HEK293T (cell line): ENCODE measurements around the gene SNRK.

Experiments
- ARNT ChIP-seq: fragments of 450-650 bp; IDR thresholded peaks from 2 replicates; pipeline ENCODE4 v1.6.1; 2017; ENCODE audit warnings: mild to moderate bottlenecking
- BHLHE40 ChIP-seq: fragments of 450-650 bp; IDR thresholded peaks from 2 replicates; pipeline ENCODE4 v1.6.1; 2016; ENCODE audit warnings: mild to moderate bottlenecking, moderate library complexity, borderline replicate concordance
- CTBP1 ChIP-seq: fragments of 450-650 bp; IDR thresholded peaks from 2 replicates; pipeline ENCODE4 v1.6.1; 2016; ENCODE audit warnings: borderline replicate concordance
- ELF4 ChIP-seq: fragments of 450-650 bp; IDR thresholded peaks from 2 replicates; pipeline ENCODE4 v1.6.1; 2017; ENCODE audit warnings: antibody characterized with exemption
- FOXA1 ChIP-seq: fragments of 450-650 bp; IDR thresholded peaks from 2 replicates; pipeline ENCODE4 v1.6.1; 2016; ENCODE audit warnings: mild to moderate bottlenecking
- FOXK2 ChIP-seq: fragments of 450-650 bp; IDR thresholded peaks from 2 replicates; pipeline ENCODE4 v1.6.1; 2016; ENCODE audit warnings: mild to moderate bottlenecking
- FOXM1 ChIP-seq: fragments of 450-650 bp; IDR thresholded peaks from 2 replicates; pipeline ENCODE4 v1.6.1; 2017; ENCODE audit warnings: mild to moderate bottlenecking, borderline replicate concordance
- HDGF ChIP-seq: fragments of 450-650 bp; IDR thresholded peaks from 2 replicates; pipeline ENCODE4 v1.6.1; 2017; ENCODE audit warnings: antibody characterized with exemption, borderline replicate concordance
- NFRKB ChIP-seq: fragments of 450-650 bp; IDR thresholded peaks from 2 replicates; pipeline ENCODE4 v1.6.1; 2016; ENCODE audit warnings: mild to moderate bottlenecking, moderate library complexity
- PKNOX1 ChIP-seq: fragments of 450-650 bp; IDR thresholded peaks from 2 replicates; pipeline ENCODE4 v1.6.1; 2016
- SP1 ChIP-seq: fragments of 450-650 bp; IDR thresholded peaks from 2 replicates; pipeline ENCODE4 v1.6.1; 2017
- SUZ12 ChIP-seq: fragments of 450-650 bp; IDR thresholded peaks from 2 replicates; pipeline ENCODE4 v1.6.1; 2016; ENCODE audit warnings: mild to moderate bottlenecking
- TARDBP ChIP-seq: fragments of 450-650 bp; IDR thresholded peaks from 2 replicates; pipeline ENCODE4 v1.6.1; 2016
- ZNF384 ChIP-seq: fragments of 450-650 bp; IDR thresholded peaks from 2 replicates; pipeline ENCODE4 v1.6.1; 2016

GRCh38 chr3:43331381-43331780 is 45.0 kb downstream of the SNRK start:
- TF ChIP-seq FOXM1, result no peak
- TF ChIP-seq SP1, result no peak
- TF ChIP-seq FOXK2, result no peak
- TF ChIP-seq SUZ12, result no peak
- no peak for TF ChIP-seq CTBP1
- TF ChIP-seq TARDBP, result no peak
- no peak for TF ChIP-seq FOXA1
- TF ChIP-seq ELF4, result no peak
- TF ChIP-seq HDGF, result no peak
- no peak for TF ChIP-seq PKNOX1
- TF ChIP-seq BHLHE40, result no peak
- TF ChIP-seq NFRKB, result no peak
- TF ChIP-seq ARNT, result no peak
- TF ChIP-seq ZNF384, result no peak
